Mammary epithelial cell (primary cell): ENCODE data around the gene SNX14.

Experiments
- CTCF ChIP-seq, 2 donors: IDR thresholded peaks in 1 of 2; conservative IDR thresholded peaks in 1 of 2; 2 replicates each; pipeline ENCODE4 v1.5.1; 2011 to 2012; ENCODE audit warnings: inconsistent platforms in 2 of 2, low read length in 2 of 2, mild to moderate bottlenecking in 2 of 2, control low read depth in 1 of 2, low read depth in 1 of 2; ENCODE audit not compliant: insufficient read depth in 1 of 2; ENCODE audit errors: extremely low read depth in 1 of 2
- EZH2 ChIP-seq: IDR thresholded peaks from 2 replicates; pipeline ENCODE4 v1.6.1; 2012; ENCODE audit warnings: low read length, inconsistent platforms, borderline replicate concordance

DNA sequence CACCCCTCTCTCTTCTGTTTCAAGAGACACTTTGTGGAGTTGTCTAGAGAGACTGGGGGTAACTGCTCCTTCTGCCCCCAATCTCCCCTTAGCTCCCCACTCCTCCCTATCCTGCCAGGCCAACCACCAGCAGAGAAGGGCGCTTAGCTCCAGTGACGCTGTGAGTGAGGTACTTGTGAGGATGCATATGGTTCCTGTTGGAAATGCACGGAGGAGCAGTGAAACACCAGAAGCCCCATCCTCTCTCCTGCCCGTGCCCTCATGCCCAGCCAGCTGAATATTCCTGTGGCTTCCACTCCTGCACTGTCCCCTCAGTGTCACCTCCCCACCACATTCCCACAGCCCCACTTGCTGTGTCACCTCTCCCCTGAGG lies 131.9 kb downstream of the SNX14 start:
- TF ChIP-seq CTCF (conservative IDR thresholded peaks at IDR 0.05 in 1 of 2, IDR thresholded peaks at IDR 0.05 in 1 of 2; ENCODE audit: extremely low read depth in 1 of 2, insufficient read depth in 1 of 2, low read depth in 1 of 2, low read length in 2 of 2) (no peak), EZH2 (no peak)
